NOMO-1 (cell line): ENCODE measurements around the gene MMP24.
"Not testable (repeated sequence)": the region's sequence is repeated elsewhere in the genome, so short reads cannot be mapped to it uniquely, and the experiment has no call there.

ENCODE experiments used
- DNase-seq, 2 experiments: peaks; one replicate each; lab custom pipeline; 2025; ENCODE audit not compliant: unreplicated experiment in 2 of 2; lab: John Stamatoyannopoulos, UW

Gene MMP24

DNA sequence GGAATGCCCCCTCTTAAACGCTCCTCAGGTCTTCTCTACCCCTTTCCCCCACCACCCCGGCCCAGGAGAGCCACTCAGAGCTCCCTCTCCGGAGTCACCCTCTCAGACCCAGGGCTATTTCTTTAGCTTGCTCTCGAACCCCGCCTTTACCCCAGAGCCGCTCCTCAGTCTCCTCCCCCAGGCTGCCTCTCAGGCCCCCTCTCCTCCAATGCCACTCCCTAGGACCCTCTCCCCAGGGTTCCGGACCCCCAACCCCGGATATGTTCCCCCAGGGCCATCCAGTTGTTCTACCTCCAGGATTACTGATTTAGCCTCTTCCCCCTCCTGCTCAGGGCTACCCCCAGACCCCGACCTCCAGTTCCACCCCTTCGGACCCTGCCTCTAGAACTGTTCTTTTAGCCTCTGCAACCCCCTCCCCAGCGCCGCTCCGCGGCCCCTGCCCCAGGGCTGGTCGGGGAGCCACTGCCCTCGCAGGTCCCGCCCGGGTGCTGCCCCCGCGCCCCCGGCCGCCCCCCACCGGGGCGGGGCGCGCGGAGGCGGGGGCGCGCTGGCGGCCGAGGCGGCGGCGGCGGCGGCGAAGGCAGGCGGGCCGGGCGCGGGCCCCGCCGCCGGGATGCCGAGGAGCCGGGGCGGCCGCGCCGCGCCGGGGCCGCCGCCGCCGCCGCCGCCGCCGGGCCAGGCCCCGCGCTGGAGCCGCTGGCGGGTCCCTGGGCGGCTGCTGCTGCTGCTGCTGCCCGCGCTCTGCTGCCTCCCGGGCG is at the start of gene MMP24:
Gene MMP24 (plus strand): TSS at position 565 of the 758 bp plus-strand sequence. CDS start 49 bp downstream, at position 614.
- DNase-seq, result no peak

DNA sequence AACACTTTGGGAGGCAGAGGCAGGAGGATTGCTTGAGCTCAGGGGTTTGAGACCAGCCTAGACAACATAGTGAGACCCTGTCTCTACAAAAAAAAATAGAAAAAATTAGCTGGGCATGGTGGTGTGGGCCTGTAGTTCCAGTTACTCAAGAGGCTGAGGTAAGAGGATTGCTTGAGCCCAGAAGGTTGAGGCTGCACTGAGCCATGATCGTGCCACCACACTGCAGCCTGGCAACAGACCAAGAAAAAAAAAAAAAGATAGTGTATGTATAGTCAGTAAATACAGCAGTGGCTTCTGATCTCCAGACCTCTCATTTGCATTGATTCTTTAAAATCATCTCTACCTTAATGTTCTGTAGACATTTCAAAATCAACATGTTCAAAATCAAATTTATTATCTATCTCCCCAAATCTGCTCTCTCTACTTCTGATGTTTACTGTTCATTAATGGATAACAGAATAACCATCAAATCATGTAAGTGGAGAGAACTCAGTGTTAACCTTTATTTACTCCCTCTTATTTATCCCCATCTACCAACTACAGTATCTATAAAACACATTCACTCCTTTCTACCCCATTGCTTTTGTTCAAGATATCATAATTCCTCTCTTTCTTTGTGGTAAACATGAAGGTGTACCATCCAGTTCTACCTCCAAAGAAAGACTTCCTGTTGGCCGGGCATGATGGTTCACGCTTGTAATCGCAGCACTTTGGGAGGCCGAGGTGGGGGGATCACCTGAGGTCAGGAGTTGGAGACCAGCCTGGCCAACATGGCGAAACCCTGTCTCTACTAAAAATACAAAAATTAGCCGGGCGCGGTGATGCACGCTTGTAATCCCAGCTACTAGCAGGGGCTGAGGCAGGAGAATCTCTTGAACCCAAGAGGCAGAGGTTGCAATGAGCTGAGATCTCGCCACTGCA is 46.9 kb upstream of the MMP24 start:
- DNase-seq, result no peak

DNA sequence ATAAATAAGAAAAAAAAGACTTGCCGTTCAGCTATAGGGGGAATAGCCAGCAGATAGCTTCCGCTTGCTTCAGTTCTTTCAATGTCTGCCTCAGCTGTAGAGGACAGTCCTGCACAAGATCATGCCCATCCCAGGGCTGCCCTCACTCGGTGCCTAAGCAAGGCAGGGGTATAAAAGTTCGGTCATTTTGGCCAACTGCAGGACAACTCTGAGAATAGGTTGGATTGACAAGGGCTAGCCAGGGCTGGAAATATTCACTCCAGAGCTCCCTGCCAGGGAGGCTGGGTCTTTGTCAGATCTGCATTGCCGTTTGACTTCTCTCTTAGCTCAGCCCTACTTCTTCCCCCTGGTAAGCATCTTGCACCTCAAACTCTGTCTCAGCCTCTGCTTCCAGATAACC is 46.2 kb upstream of the MMP24 start:
- no peak for DNase-seq

DNA sequence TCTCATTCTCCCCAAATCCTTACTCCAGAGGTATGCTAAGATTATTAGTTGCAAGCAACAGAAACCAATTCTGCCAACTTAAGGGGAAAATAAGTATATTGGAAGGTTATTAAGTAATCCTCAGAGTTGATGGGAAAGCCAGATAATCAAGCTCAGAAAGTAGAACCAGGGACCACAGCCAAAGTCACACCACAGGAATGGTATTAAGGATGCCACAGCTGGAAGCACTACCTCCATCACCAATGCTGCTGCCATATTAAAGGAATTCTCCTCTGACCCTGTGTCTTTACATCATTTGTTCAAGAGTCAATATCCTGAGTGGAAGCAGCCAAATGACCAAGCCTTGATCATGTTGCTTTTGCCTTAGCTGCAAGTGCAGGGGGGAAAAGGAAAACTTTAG is 44.8 kb upstream of the MMP24 start:
- DNase-seq, result no peak

DNA sequence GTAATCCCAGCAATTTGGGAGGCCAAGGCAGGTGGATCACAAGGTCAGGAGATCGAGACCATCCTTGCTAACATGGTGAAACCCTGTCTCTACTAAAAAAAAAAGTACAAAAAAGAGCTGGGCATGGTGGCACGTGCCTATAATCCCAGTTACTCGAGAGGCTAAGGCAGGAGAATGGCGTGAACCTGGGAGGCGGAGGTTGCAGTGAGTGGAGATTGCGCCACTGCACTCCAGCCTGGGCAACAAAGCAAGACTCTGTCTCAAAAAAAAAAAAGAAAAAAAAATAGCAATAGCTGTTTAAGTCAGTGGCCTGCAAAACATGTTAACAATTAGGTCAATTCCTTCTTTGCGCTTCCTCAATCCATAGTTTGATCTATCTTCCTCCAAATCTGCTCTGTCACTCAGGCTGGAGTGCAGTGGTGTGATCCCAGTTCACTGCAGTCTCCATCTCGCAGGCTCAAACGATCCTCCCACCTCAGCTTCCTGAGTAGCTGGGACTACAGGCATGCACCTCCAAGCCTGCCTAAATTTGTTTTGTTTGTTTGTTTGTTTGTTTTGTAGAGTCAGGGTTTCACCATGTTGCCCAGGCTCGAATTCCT is 39.7 kb upstream of the MMP24 start:
- not testable (repeated sequence) for DNase-seq

DNA sequence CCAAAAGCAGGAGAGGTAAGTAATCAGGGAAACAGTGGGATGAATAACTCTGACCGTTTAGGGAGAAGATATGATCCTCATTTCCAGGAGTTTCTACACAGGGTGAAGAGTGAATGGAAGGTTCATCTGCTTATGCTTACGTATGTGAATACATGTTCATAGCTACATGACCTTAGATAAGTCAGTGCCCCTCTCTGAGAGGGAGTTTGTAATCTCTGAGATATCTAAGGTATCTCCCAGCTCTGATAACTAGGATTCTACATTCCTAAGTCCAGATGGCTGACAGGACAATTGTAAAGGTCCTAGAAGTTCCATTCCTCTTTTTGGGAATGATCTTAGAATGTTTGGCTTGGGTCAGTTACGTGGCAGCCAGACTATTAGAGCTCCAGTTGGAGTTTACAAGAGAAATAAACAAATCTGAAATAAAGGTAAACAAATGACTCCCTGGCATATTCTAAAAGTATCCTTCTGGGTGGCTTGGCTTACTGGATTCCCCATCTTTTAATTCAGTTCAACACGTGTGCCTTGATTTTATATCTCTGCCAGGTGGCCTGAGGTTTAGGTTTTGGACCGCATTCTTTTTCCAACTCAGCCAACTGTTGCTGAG is 38.8 kb upstream of the MMP24 start:
- no peak for DNase-seq

DNA sequence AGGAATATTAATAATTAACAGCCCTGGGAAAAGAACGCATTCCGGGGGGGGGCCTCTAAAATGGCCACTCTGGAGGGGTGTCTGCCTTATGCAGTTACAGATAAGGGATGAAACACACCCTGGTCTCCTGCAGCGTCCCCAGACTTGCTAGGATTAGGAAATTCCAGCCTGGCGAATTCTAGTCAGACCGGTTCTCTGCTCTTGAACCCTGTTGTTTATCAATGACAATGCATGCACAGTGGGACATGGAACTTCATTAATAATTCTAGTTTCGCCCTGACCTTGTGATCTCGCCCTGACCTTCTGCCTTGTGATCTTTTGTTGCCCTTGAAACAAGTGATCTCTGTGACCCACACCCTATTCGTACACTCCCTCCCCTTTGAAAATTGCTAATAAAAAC is 37.3 kb upstream of the MMP24 start:
- DNase-seq, result not testable (repeated sequence)

DNA sequence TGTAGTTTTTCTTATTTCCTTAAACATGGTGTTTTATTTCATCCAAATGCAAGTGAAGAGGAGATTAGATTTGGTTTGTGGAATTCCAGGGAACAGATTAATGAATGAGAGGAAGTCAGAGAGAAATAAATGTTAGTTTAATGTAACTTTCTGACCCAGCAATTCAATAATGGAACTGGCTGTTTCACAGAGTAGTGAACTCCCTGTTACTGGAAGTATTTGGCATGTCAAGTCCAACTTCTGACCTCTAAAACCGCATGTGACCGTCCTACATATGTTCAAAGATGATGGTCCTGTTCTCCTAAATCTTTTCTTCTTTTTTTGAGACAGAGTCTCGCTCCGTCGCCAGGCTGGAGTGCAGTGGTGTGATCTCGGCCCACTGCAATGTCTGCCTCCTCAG is 35.9 kb upstream of the MMP24 start:
- no peak for DNase-seq

DNA sequence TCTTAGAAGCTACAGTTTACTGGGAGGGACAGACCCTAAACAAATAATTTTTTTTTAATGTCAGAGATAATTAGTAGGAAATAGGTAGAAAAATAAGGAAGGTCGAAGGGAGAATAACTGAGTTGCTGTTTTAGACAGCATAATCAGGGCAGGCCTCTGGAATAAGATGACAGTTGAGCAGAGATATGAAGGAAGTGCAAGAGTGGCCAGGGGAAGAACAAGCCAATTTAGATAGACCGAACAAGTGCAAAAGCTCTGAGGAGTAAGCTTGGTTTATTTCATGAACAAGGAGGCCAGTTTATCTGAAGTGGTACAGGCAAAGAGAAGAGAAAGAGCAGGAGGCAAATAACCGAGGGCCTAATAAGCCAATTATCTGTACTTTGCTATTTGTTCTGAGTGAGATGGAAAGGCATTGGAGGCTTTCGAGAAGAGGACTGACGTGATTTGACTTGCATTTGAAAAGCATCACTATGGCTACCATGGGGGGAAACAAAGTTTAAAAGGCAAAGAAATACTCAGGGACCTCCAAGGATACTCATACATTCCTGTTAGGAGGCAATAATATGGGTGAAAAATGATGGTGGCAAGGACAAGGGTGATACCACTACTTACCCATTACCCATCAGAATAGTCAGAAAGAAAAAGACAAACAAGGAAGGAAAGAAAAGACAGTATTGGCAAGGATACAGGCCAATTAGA is 34.9 kb upstream of the MMP24 start:
- DNase-seq, result no peak

DNA sequence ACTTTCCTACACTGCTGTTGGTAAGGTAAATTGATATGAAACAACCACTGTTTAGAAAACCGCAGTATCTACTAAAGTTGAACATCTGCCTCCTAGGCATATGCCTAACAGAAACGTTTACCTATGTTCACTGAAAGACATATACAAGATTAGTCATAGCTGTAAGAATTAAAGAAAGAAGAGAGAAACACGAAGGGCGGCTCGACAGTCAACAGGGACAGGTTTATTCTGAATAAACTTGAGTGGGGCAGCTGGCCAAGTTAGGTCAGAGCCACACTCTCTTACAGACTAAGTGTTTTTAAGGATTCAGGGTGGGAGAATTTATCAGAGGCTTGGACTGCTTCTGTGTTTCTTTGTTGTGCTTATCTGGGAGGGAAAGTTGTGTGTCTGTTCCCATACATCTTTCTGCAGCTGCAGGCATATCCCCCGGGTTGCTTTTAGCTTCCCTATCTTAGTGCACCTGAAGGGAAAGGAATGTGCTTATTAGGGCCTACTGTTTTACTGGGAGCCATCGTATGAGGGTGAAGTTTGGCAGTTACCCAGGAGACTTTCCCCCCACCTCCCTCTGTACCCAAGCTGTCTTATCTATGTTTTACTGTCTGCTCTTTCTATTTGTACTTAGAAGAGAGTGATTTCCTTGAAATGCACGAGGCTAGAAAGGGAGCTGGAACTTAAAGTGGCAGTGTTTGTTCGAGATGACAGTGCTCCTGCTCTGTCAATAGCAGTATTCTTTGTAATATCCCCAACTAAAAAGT is 34.2 kb upstream of the MMP24 start:
- no peak for DNase-seq

DNA sequence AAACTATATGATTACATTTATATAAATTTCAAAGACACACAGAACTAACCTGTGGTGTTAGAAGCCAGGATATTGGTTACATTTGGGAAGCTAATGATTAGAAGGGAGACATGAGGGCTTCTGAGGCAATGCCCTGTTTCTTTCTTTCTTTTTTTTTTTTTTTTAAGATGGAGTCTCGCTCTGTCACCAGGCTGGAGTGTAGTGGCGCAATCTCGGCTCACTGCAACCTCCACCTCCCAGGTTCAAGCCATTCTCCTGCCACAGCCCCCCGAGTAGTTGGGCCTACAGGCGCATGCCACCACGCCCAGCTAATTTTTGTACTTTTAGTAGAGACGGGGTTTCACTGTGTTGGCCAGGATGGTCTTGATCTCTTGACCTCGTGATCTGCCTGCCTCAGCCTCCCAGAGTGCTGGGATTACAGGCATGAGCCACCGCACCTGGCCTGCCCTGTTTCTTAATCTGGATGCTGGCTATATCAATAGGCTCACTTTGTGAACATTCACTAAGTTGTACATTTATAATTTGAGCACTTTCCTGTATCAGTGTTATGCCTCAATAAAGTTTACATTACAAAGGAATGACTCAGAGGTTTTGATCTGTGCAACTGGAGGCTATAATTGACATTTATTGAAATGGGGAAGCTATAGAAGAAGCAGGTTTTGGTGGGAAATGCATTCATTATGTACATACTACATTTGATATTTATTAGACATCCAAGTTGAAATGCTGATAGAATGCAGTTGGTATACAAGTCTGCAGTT is 33.3 kb upstream of the MMP24 start:
- not testable (repeated sequence) for DNase-seq

DNA sequence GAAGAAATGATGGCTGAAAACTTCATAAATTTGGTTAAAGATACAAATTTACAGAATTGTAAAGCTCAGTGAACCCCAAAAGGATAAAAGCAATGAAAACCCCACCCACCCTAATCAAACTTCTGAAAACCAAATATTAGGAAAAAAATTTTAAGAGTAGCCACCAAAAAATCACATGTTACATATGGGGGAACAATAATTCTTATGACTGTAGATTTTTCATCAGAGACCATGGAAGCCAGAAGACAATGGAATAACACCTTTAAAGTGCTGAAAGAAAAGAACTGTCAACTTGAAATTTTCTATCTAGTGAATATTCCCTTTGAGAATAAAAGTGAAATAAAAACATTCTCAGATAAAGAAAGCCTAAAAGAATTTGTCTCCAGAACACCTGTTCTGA is 30.2 kb upstream of the MMP24 start:
- DNase-seq, result no peak

DNA sequence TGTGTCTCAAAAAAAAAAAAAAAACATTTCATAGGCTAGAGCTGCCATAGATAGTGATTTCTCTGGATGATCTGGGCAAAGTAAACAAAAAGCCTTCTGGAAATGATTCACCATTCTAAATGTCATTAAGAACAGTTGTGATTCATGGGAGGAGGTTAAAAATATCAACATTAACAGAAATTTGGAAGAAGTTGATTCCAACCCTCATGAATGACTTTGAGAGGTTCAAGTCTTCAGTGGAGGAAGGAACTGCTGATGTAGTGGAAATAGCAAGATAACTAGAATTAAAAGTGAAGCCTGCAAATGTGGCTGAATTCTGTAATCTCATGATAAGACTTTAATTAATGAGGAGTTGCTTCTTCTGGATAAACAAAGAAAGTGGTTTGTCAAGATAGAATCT is 26.8 kb upstream of the MMP24 start:
- no peak for DNase-seq

DNA sequence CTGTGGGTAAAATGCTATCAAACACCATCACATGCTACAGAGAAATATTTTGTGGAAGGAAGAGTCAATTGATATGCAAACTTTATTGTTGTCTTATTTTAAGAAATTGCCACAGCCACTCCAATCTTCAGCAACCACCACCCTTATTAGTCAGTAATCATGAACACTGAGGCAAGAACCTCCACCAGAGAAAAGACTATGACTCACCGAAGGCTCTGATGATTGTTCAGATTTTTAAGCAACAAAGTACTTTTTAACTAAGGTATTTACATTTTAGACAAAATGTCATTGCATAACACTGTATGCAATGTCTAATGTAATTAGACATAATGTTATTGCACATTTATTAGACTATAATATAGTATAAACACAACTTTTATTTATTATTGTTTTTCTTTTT is 26.2 kb upstream of the MMP24 start:
- no peak for DNase-seq

DNA sequence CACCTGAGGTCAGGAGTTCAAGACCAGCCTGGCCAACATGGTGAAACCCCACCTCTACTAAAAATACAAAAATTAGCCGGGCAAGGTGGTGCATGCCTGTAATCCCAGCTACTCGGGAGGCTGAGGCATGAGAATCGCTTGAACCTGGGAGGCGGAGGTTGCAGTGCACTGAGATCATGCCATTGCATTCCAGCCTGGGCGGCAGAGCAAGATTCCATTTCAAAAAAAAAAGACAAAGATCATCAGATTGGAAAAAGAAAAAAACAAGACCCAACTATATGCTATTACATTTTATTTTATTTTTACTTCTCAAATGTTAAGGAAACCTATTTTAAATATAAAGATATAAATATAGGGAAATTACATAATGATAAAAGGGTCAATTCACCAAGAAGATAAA is 25.0 kb upstream of the MMP24 start:
- DNase-seq, result not testable (repeated sequence)

DNA sequence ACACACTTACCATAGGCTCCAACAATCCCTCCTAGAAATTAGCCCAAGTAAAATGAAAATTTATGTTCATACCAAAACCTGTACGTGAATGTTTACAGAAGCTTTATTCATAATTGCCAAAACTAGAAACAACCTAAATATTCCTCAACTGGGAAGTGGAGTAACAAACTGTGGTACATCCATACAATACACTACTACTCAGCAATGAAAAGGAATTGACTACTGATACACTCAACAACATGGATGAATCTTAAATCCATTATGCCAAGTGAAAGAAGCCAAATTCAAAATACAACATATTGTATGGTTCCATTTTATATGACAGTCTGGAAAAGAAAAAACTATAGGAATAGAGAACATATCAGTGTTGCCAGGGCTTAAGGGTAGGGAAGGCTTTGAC is 19.7 kb upstream of the MMP24 start:
- DNase-seq, result no peak

DNA sequence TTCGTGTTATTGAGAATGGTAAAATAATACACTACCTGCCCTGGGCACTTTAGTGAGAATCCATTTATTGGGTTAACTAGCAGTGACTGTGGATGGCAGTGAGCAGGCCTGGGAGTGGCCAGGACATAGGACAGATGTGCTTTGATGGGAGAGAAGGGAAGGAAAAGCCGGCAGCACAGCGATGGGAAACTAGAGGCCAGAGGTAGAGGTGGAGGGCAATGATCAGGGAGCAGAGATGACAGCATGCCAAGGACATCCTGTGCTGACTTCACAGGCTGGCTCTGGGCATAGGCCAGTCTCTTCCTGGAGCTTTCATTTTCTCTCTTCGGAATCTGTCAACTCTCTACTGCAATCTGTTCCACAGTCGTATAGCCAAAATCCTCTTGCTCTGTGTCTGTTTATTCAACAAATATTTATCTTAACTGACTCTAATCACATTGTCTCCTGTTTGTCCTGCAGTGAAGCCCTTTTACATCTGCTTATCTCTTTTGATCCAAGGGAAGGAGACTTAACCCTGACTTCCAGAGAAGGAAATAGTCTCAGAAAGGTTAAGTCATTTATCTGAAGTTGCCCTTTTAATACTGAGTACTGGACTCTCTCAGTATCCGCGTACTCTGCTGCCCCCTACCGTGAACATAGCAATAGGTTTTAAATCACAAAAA is 18.4 kb upstream of the MMP24 start:
- DNase-seq, result peak; percentile 17 to 75
